BLaER1 treated with 17β-estradiol and CSF1 and Interleukin-3, amounts not matched to agents 10 nM and 100 nM (cell line): Measurements from ENCODE around the gene HRCT1.

ENCODE experiments used
- H3K27ac ChIP-seq, 11 experiments: shearing (Covaris generic); formaldehyde crosslinking; 2 replicates each; pipeline ENCODE4 v1.8.1; 2022
- H3K27me3 ChIP-seq, 11 experiments: shearing (Covaris generic); formaldehyde crosslinking; 2 replicates each; pipeline ENCODE4 v1.8.1; 2022
- H3K36me3 ChIP-seq, 11 experiments: shearing (Covaris generic); formaldehyde crosslinking; 2 replicates each; pipeline ENCODE4 v1.8.1; 2022
- H3K4me1 ChIP-seq, 10 experiments: shearing (Covaris generic); formaldehyde crosslinking; 2 replicates each; pipeline ENCODE4 v1.8.1; 2022
- H3K4me2 ChIP-seq, 11 experiments: shearing (Covaris generic); formaldehyde crosslinking; 2 replicates each; pipeline ENCODE4 v1.8.1; 2022
- H3K4me3 ChIP-seq, 10 experiments: shearing (Covaris generic); formaldehyde crosslinking; 2 replicates each; pipeline ENCODE4 v1.8.1; 2022
- H3K9ac ChIP-seq, 11 experiments: shearing (Covaris generic); formaldehyde crosslinking; 2 replicates each; pipeline ENCODE4 v1.8.1; 2022
- H3K9me3 ChIP-seq, 11 experiments: shearing (Covaris generic); formaldehyde crosslinking; replicated peaks in 1 of 11; 2 replicates each; pipeline ENCODE4 v1.8.1; 2022
- H4K20me1 ChIP-seq, 11 experiments: shearing (Covaris generic); formaldehyde crosslinking; 2 replicates each; pipeline ENCODE4 v1.8.1; 2022
- Cebpa-rat ChIP-seq, 11 experiments: shearing (Covaris generic); IDR thresholded peaks; 2 replicates each; pipeline ENCODE4 v1.8.1; 2022

The HRCT1 gene

GRCh38 chr9:35920051-35920620 is 14.1 kb downstream of the HRCT1 start:
- no peaks in the 10 kb centered on the region for H3K27me3 ChIP-seq
- H3K4me1 ChIP-seq, result peaks cover 30 to 56% (median 50%) of the 10 kb centered on the region in 10 experiments
- H3K9me3 ChIP-seq, result no peaks in the 10 kb centered on the region
- H3K27ac ChIP-seq, result peak overlapping the region in 4 of 11 experiments; percentile 3 to 30 (median 18); a peak in 5 of 22 replicates
- peak overlapping the region; percentile 37 to 78 (median 52); a peak in 19 of 22 replicates for H3K4me2 ChIP-seq
- no peaks in the 10 kb centered on the region for H3K36me3 ChIP-seq
- no peak for TF ChIP-seq Cebpa-rat (IDR thresholded peaks at IDR 0.05)
- H3K9ac ChIP-seq, result no peak overlapping the region
- H3K4me3 ChIP-seq, result no peak overlapping the region
- no peaks in the 10 kb centered on the region for H4K20me1 ChIP-seq

GRCh38 chr9:35923598-35923926 is 17.6 kb downstream of the HRCT1 start:
- no peaks in the 10 kb centered on the region for H3K27me3 ChIP-seq
- H3K9me3 ChIP-seq, result no peaks in the 10 kb centered on the region
- H4K20me1 ChIP-seq, result no peaks in the 10 kb centered on the region
- peak overlapping the region in 1 of 10 experiments; percentile 16; a peak in 1 of 20 replicates for H3K4me3 ChIP-seq
- peak overlapping the region in 5 of 11 experiments; percentile 2 to 46 (median 32); a peak in 5 of 22 replicates for H3K9ac ChIP-seq
- peaks cover 25 to 48% (median 39%) of the 10 kb centered on the region in 10 experiments for H3K4me1 ChIP-seq
- H3K27ac ChIP-seq, result peak overlapping the region in 8 of 11 experiments; percentile 1 to 64 (median 52); a peak in 14 of 22 replicates
- no peak for TF ChIP-seq Cebpa-rat (IDR thresholded peaks at IDR 0.05)
- H3K36me3 ChIP-seq, result no peaks in the 10 kb centered on the region
- H3K4me2 ChIP-seq, result peak overlapping the region in 9 of 11 experiments; percentile 40 to 80 (median 58); a peak in 18 of 22 replicates

GRCh38 chr9:35923927-35924763 is 18.1 kb downstream of the HRCT1 start:
- H3K27ac ChIP-seq, result peak overlapping the region in 9 of 11 experiments; percentile 1 to 64 (median 46); a peak in 15 of 22 replicates
- no peaks in the 10 kb centered on the region for H3K27me3 ChIP-seq
- peak overlapping the region in 5 of 11 experiments; percentile 2 to 46 (median 32); a peak in 7 of 22 replicates for H3K9ac ChIP-seq
- H3K4me1 ChIP-seq, result peaks cover 19 to 42% (median 33%) of the 10 kb centered on the region in 10 experiments
- H4K20me1 ChIP-seq, result no peaks in the 10 kb centered on the region
- no peaks in the 10 kb centered on the region for H3K9me3 ChIP-seq
- H3K36me3 ChIP-seq, result no peaks in the 10 kb centered on the region
- TF ChIP-seq Cebpa-rat (IDR thresholded peaks at IDR 0.05), result no peak
- peak overlapping the region; percentile 3 to 80 (median 46); a peak in 19 of 22 replicates for H3K4me2 ChIP-seq
- peak overlapping the region in 1 of 10 experiments; percentile 16; a peak in 1 of 20 replicates for H3K4me3 ChIP-seq

GRCh38 chr9:35928591-35929452 is 22.8 kb downstream of the HRCT1 start:
- H4K20me1 ChIP-seq, result no peaks in the 10 kb centered on the region
- H3K27me3 ChIP-seq, result no peaks in the 10 kb centered on the region
- H3K27ac ChIP-seq, result no peak overlapping the region
- no peak overlapping the region; a peak in 1 of 22 replicates for H3K4me2 ChIP-seq
- no peak for TF ChIP-seq Cebpa-rat (IDR thresholded peaks at IDR 0.05)
- no peaks in the 10 kb centered on the region for H3K9me3 ChIP-seq
- H3K36me3 ChIP-seq, result no peaks in the 10 kb centered on the region
- H3K9ac ChIP-seq, result no peak overlapping the region
- peaks cover 4 to 22% (median 12%) of the 10 kb centered on the region in 10 experiments; a peak in 17 of 20 replicates for H3K4me1 ChIP-seq
- no peak overlapping the region for H3K4me3 ChIP-seq

- Histone ChIP-seq H3K36me3 (no peaks in the 10 kb centered on the region), H3K27me3 (no peaks in the 10 kb centered on the region), H3K27ac (no peak overlapping the region), H4K20me1 (no peaks in the 10 kb centered on the region), H3K4me3 (no peak overlapping the region), H3K4me1 (peaks cover 0 to 16% (median 6%) of the 10 kb centered on the region in 10 experiments; a peak in 16 of 20 replicates), H3K4me2 (no peak overlapping the region), H3K9me3 (no peaks in the 10 kb centered on the region), H3K9ac (no peak overlapping the region)
- no peak for TF ChIP-seq Cebpa-rat (IDR thresholded peaks at IDR 0.05)
Measured at GRCh38 chr9:35929453-35929718, 23.4 kb downstream of the HRCT1 start.

GRCh38 chr9:35930521-35930920 is 24.5 kb downstream of the HRCT1 start:
- Histone ChIP-seq H4K20me1 (no peaks in the 10 kb centered on the region), H3K9me3 (no peaks in the 10 kb centered on the region), H3K36me3 (no peaks in the 10 kb centered on the region), H3K4me2 (no peak overlapping the region), H3K4me3 (no peak overlapping the region), H3K27ac (no peak overlapping the region), H3K27me3 (no peaks in the 10 kb centered on the region), H3K4me1 (peaks cover 0 to 8% (median 0%) of the 10 kb centered on the region in 10 experiments; a peak in 2 of 20 replicates), H3K9ac (no peak overlapping the region)
- TF ChIP-seq Cebpa-rat (IDR thresholded peaks at IDR 0.05), result no peak; a peak in 1 of 22 replicates

- Histone ChIP-seq H3K27me3 (no peaks in the 10 kb centered on the region), H3K27ac (no peak overlapping the region), H4K20me1 (no peaks in the 10 kb centered on the region), H3K4me1 (peaks cover 0 to 8% (median 0%) of the 10 kb centered on the region in 10 experiments; a peak in 2 of 20 replicates), H3K9me3 (no peaks in the 10 kb centered on the region), H3K4me3 (no peak overlapping the region), H3K9ac (no peak overlapping the region), H3K4me2 (no peak overlapping the region), H3K36me3 (no peaks in the 10 kb centered on the region)
- no peak for TF ChIP-seq Cebpa-rat (IDR thresholded peaks at IDR 0.05)
Measured at GRCh38 chr9:35930989-35931388, 25.0 kb downstream of the HRCT1 start.

GRCh38 chr9:35932735-35933134 is 26.7 kb downstream of the HRCT1 start:
- H3K9me3 ChIP-seq, result no peaks in the 10 kb centered on the region
- peak overlapping the region in 2 of 11 experiments; percentile 13 to 16; a peak in 1 of 22 replicates for H3K4me2 ChIP-seq

More at GRCh38 chr9:35932735-35933134, 26.7 kb downstream of the HRCT1 start:
- no peak for TF ChIP-seq Cebpa-rat (IDR thresholded peaks at IDR 0.05)
- no peaks in the 10 kb centered on the region for H4K20me1 ChIP-seq
- no peak overlapping the region for H3K27ac ChIP-seq
- H3K4me1 ChIP-seq, result peaks cover 11 to 22% (median 12%) of the 10 kb centered on the region in 10 experiments
- H3K36me3 ChIP-seq, result no peaks in the 10 kb centered on the region
- no peaks in the 10 kb centered on the region for H3K27me3 ChIP-seq
- no peak overlapping the region for H3K4me3 ChIP-seq
- H3K9ac ChIP-seq, result no peak overlapping the region
